ENCODE measurements around the gene MRGPRX4. TPM values are rescaled to one million over a fixed set of nuclear protein-coding genes. Genes with fewer than 3 reads are reported as not detected.

MRGPRX4 gene
- total RNA-seq, 1 experiment from 2014 or later = not detected

GRCh38 chr11:18191376-18191775, 18.7 kb downstream of the MRGPRX4 start:
- Histone ChIP-seq H3K27ac (ENCODE audit: insufficient read length, low read depth, low read length) (no peak overlapping the region), H4K8ac (replicated peaks; ENCODE audit: insufficient read length, low read depth, low read length) (no peak overlapping the region), H2BK5ac (ENCODE audit: insufficient read length, low read length) (no peak overlapping the region), H2BK12ac (ENCODE audit: insufficient read length, low read depth, low read length) (no peak overlapping the region), H2BK20ac (ENCODE audit: low read depth, low read length, poor library complexity, severe bottlenecking) (no peak overlapping the region), H3K23ac (ENCODE audit: insufficient read length, low read depth, low read length) (no peak overlapping the region), H3K79me1 (ENCODE audit: insufficient read depth, low read depth, low read length, poor library complexity, severe bottlenecking) (no peaks in the 10 kb centered on the region), H3K9ac (ENCODE audit: extremely low read depth, insufficient read length, low read length) (no peak overlapping the region), H4K20me1 (ENCODE audit: control insufficient read depth, insufficient read depth, insufficient read length) (no peaks in the 10 kb centered on the region), H3K23me2 (ENCODE audit: insufficient read length, low read depth, low read length, poor library complexity, severe bottlenecking) (no peaks in the 10 kb centered on the region), H2AK5ac (ENCODE audit: insufficient read length, low read length) (no peak overlapping the region), H3K18ac (ENCODE audit: insufficient read length, low read depth, low read length) (no peak overlapping the region), H2AFZ (ENCODE audit: low read length) (no peak overlapping the region), H2BK15ac (ENCODE audit: low read depth, low read length) (no peak overlapping the region), H2BK120ac (ENCODE audit: low read depth, low read length, poor library complexity, severe bottlenecking) (no peak overlapping the region), H3K14ac (ENCODE audit: insufficient read depth, low read length) (no peak overlapping the region), H3K9me3 (ENCODE audit: control insufficient read depth, low read depth, low read length) (no peaks in the 10 kb centered on the region), H3K4me1 (ENCODE audit: insufficient read depth, low read length) (peaks cover 3% of the 10 kb centered on the region; the same call in 1 of the 2 replicates), H4K5ac (ENCODE audit: insufficient read length, low read depth, low read length) (no peak overlapping the region), H3K56ac (ENCODE audit: insufficient read length, low read depth, low read length) (no peak overlapping the region), H4K91ac (ENCODE audit: insufficient read length, low read depth, low read length) (no peak overlapping the region), H3K4me2 (ENCODE audit: insufficient read depth, insufficient read length, low read length) (no peak overlapping the region), H3K4ac (ENCODE audit: low read depth, low read length) (no peak overlapping the region), H3K79me2 (ENCODE audit: insufficient read depth, low read length) (no peaks in the 10 kb centered on the region), H3K27me3 (ENCODE audit: insufficient read depth, low read length) (no peaks in the 10 kb centered on the region), H3T11ph (ENCODE audit: low read length) (no peak overlapping the region)
- no peak for DNase-seq
- Mint-ChIP-seq H3K9me3 (no peaks in the 10 kb centered on the region; a peak in 2 of 5 replicates), H3K4me3 (no peak overlapping the region), H3K27me3 (ENCODE audit: low read depth) (peaks cover 4% of the 10 kb centered on the region), H3K27ac (no peak overlapping the region), H3K4me1 (peaks cover 8 to 10% of the 10 kb centered on the region in 2 experiments), H3K36me3 (ENCODE audit: insufficient read depth in 1 of 3, low read depth in 3 of 3) (no peaks in the 10 kb centered on the region)
- TF ChIP-seq, protein P1, sequence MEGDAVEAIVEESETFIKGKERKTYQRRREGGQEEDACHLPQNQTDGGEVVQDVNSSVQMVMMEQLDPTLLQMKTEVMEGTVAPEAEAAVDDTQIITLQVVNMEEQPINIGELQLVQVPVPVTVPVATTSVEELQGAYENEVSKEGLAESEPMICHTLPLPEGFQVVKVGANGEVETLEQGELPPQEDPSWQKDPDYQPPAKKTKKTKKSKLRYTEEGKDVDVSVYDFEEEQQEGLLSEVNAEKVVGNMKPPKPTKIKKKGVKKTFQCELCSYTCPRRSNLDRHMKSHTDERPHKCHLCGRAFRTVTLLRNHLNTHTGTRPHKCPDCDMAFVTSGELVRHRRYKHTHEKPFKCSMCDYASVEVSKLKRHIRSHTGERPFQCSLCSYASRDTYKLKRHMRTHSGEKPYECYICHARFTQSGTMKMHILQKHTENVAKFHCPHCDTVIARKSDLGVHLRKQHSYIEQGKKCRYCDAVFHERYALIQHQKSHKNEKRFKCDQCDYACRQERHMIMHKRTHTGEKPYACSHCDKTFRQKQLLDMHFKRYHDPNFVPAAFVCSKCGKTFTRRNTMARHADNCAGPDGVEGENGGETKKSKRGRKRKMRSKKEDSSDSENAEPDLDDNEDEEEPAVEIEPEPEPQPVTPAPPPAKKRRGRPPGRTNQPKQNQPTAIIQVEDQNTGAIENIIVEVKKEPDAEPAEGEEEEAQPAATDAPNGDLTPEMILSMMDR (conservative IDR thresholded peaks at IDR 0.05) = no peak
- no CpG with 5 or more reads among the region's 3 CpGs for WGBS (ENCODE audit: extremely low coverage, insufficient read length, low lambda C conversion rate)

All from H9 (cell line).